HEK293 (cell line): Measurements from ENCODE around the gene HUNK.
A peak's percentile ranks its signal among the peaks of the same experiment; 100 is the strongest.
"Not testable (repeated sequence)": the region's sequence is repeated elsewhere in the genome, so short reads cannot be mapped to it uniquely, and the experiment has no call there.

ENCODE experiments used
- CTCF ChIA-PET: fragments of 350-600 bp; formaldehyde crosslinking; extraction: SDS; loops from one replicate; lab custom pipeline; 2021; ENCODE audit warnings: antibody characterized with exemption; lab: Yijun Ruan, JAX
- POLR2A ChIA-PET: fragments of 300-600 bp; formaldehyde crosslinking; extraction: SDS; loops from one replicate; lab custom pipeline; 2020; ENCODE audit warnings: antibody characterized with exemption, inconsistent platforms; lab: Yijun Ruan, JAX
- H3K27ac ChIP-seq: fragments of 200-500 bp; sonication (Bioruptor generic); 2 replicates; pipeline ENCODE4 v1.5.1; 2014; ENCODE audit warnings: low read depth, low read length, control low read depth, inconsistent platforms; ENCODE audit errors: extremely low read depth
- H3K36me3 ChIP-seq, 2 experiments: fragments of 200-500 bp in 1 of 2; sonication (Bioruptor generic) in 1 of 2; 1 replicate in 1 of 2; 2 replicates in 1 of 2; pipeline ENCODE4 v1.5.1; 2014 to 2017; ENCODE audit warnings: inconsistent platforms in 2 of 2, low read length in 2 of 2; ENCODE audit not compliant: control insufficient read depth in 2 of 2, insufficient read depth in 1 of 2
- H3K4me1 ChIP-seq: fragments of 200-500 bp; sonication (Bioruptor generic); 2 replicates; pipeline ENCODE4 v1.5.1; 2014; ENCODE audit warnings: mild to moderate bottlenecking, low read length, inconsistent platforms; ENCODE audit not compliant: control insufficient read depth, insufficient read depth
- H3K4me3 ChIP-seq: 2 replicates; pipeline ENCODE4 v1.5.1; 2011; ENCODE audit warnings: low read depth, mild to moderate bottlenecking, control low read depth, low read length, moderate library complexity
- H3K9me3 ChIP-seq: fragments of 200-500 bp; sonication (Bioruptor generic); 2 replicates; pipeline ENCODE4 v1.5.1; 2014; ENCODE audit warnings: low read depth, low read length, inconsistent platforms; ENCODE audit not compliant: control insufficient read depth, insufficient read depth
- BCL6B ChIP-seq: fragments of 450-650 bp; formaldehyde crosslinking; IDR thresholded peaks from 2 replicates; pipeline ENCODE4 v1.5.1; 2017; ENCODE audit warnings: missing biosample characterization, missing genetic modification characterization
- GFI1B ChIP-seq: fragments of 450-650 bp; formaldehyde crosslinking; IDR thresholded peaks from 2 replicates; pipeline ENCODE4 v1.5.1; 2016; ENCODE audit warnings: missing biosample characterization, missing genetic modification characterization
- HOXA7 ChIP-seq: sonication (generic); formaldehyde crosslinking; IDR thresholded peaks from 2 replicates; pipeline ENCODE4 v1.8.1; 2022; ENCODE audit warnings: missing genetic modification reagents, borderline replicate concordance
- SCRT2 ChIP-seq: fragments of 450-650 bp; formaldehyde crosslinking; IDR thresholded peaks from 2 replicates; pipeline ENCODE4 v1.5.1; 2016; ENCODE audit warnings: missing biosample characterization, missing genetic modification characterization
- TCF7L2 ChIP-seq: IDR thresholded peaks from 2 replicates; pipeline ENCODE4 v1.6.1; 2011; ENCODE audit warnings: low read depth, mild to moderate bottlenecking, inconsistent platforms, low read length, moderate library complexity, borderline replicate concordance
- TRIM28 ChIP-seq: IDR thresholded peaks from 2 replicates; pipeline ENCODE4 v1.6.1; 2011; ENCODE audit warnings: low read length, control low read depth, borderline replicate concordance
- ZBTB11 ChIP-seq: fragments of 450-650 bp; formaldehyde crosslinking; conservative IDR thresholded peaks from 2 replicates; pipeline ENCODE4 v1.5.1; 2016; ENCODE audit warnings: low read depth, missing biosample characterization, missing genetic modification characterization
- ZBTB17 ChIP-seq: fragments of 450-650 bp; formaldehyde crosslinking; IDR thresholded peaks from 2 replicates; pipeline ENCODE4 v1.5.1; 2016; ENCODE audit warnings: missing biosample characterization, missing genetic modification characterization
- ZFP3 ChIP-seq: fragments of 450-650 bp; formaldehyde crosslinking; IDR thresholded peaks from 2 replicates; pipeline ENCODE4 v1.5.1; 2016; ENCODE audit warnings: low read depth, missing biosample characterization, missing genetic modification characterization
- ZNF140 ChIP-seq: fragments of 450-650 bp; formaldehyde crosslinking; IDR thresholded peaks from 2 replicates; pipeline ENCODE4 v1.5.1; 2016; ENCODE audit warnings: missing biosample characterization, missing genetic modification characterization
- ZNF155 ChIP-seq: fragments of 450-650 bp; formaldehyde crosslinking; IDR thresholded peaks from 2 replicates; pipeline ENCODE4 v1.5.1; 2016; ENCODE audit warnings: missing biosample characterization, missing genetic modification characterization
- ZNF174 ChIP-seq: fragments of 450-650 bp; formaldehyde crosslinking; IDR thresholded peaks from 2 replicates; pipeline ENCODE4 v1.5.0; 2017; ENCODE audit warnings: missing biosample characterization, mild to moderate bottlenecking, missing genetic modification characterization
- ZNF239 ChIP-seq: fragments of 450-650 bp; formaldehyde crosslinking; IDR thresholded peaks from 2 replicates; pipeline ENCODE4 v1.5.1; 2016; ENCODE audit warnings: missing biosample characterization, missing genetic modification characterization
- ZNF266 ChIP-seq: fragments of 450-650 bp; formaldehyde crosslinking; IDR thresholded peaks from 2 replicates; pipeline ENCODE4 v1.5.1; 2016; ENCODE audit warnings: missing biosample characterization, missing genetic modification characterization, low read depth
- ZNF302 ChIP-seq: fragments of 450-650 bp; formaldehyde crosslinking; IDR thresholded peaks from 2 replicates; pipeline ENCODE4 v1.5.1; 2016; ENCODE audit warnings: missing biosample characterization, missing genetic modification characterization, low read depth
- ZNF324 ChIP-seq: fragments of 450-650 bp; formaldehyde crosslinking; IDR thresholded peaks from 2 replicates; pipeline ENCODE4 v1.5.1; 2016; ENCODE audit warnings: missing biosample characterization, missing genetic modification characterization
- ZNF335 ChIP-seq: fragments of 450-650 bp; formaldehyde crosslinking; conservative IDR thresholded peaks from 2 replicates; pipeline ENCODE4 v1.5.1; 2016; ENCODE audit warnings: missing biosample characterization, missing genetic modification characterization
- ZNF366 ChIP-seq: fragments of 450-650 bp; formaldehyde crosslinking; conservative IDR thresholded peaks from 2 replicates; pipeline ENCODE4 v1.5.1; 2016; ENCODE audit warnings: missing biosample characterization, missing genetic modification characterization
- ZNF426 ChIP-seq: fragments of 450-650 bp; formaldehyde crosslinking; IDR thresholded peaks from 2 replicates; pipeline ENCODE4 v1.5.1; 2017; ENCODE audit warnings: missing biosample characterization, missing genetic modification characterization, mild to moderate bottlenecking, inconsistent platforms, moderate library complexity
- ZNF514 ChIP-seq: fragments of 450-650 bp; formaldehyde crosslinking; IDR thresholded peaks from 2 replicates; pipeline ENCODE4 v1.5.1; 2016; ENCODE audit warnings: missing biosample characterization, missing genetic modification characterization
- ZNF518A ChIP-seq: fragments of 450-650 bp; formaldehyde crosslinking; conservative IDR thresholded peaks from 2 replicates; pipeline ENCODE4 v1.5.1; 2016; ENCODE audit warnings: low read depth, missing biosample characterization, missing genetic modification characterization
- ZNF544 ChIP-seq: fragments of 450-650 bp; formaldehyde crosslinking; IDR thresholded peaks from 2 replicates; pipeline ENCODE4 v1.5.0; 2017; ENCODE audit warnings: missing biosample characterization, missing genetic modification characterization
- ZNF555 ChIP-seq: fragments of 450-650 bp; formaldehyde crosslinking; conservative IDR thresholded peaks from 2 replicates; pipeline ENCODE4 v1.5.1; 2017; ENCODE audit warnings: missing biosample characterization, mild to moderate bottlenecking, missing genetic modification characterization, inconsistent platforms
- ZNF560 ChIP-seq: fragments of 450-650 bp; formaldehyde crosslinking; IDR thresholded peaks from 2 replicates; pipeline ENCODE4 v1.5.1; 2017; ENCODE audit warnings: missing biosample characterization, missing genetic modification characterization, borderline replicate concordance

The HUNK gene

GRCh38 chr21:31855180-31855579, 17.6 kb upstream of the HUNK start:
- no peak overlapping the region for H3K27ac ChIP-seq
- ChIA-PET CTCF (interaction anchor here (0.7 to 3.0 kb wide), 2 partner anchors 11 to 69 kb away, joined by 3 to 22 read pairs; no protein-coding TSS in a partner anchor), POLR2A (no interaction called here)
- no peaks in the 10 kb centered on the region for H3K9me3 ChIP-seq
- H3K36me3 ChIP-seq, result no peaks in the 10 kb centered on the region
- no peak for TF ChIP-seq ZFP3 (tag by site-specific recombination)
- TF ChIP-seq ZNF239, result no peak
- no peak for TF ChIP-seq ZBTB17 (tag by site-specific recombination)
- TF ChIP-seq BCL6B (tag by site-specific recombination), result peak; percentile 86
- no peak overlapping the region for H3K4me3 ChIP-seq
- no peaks in the 10 kb centered on the region for H3K4me1 ChIP-seq

- Histone ChIP-seq H3K27ac (no peak overlapping the region), H3K4me1 (no peaks in the 10 kb centered on the region), H3K4me3 (no peak overlapping the region)
- POLR2A ChIA-PET, result interaction anchor here (0.6 kb wide), 1 partner anchor 60 kb away, joined by 5 read pairs; no protein-coding TSS in a partner anchor
- TF ChIP-seq GFI1B (no peak), ZNF324 (tag by site-specific recombination) (no peak), HOXA7 (CRISPR knock-in tag) (no peak), ZNF266 (no peak), SCRT2 (no peak), ZNF155 (tag by site-specific recombination) (no peak), TRIM28 (no peak), ZNF514 (no peak), TCF7L2 (no peak), ZNF174 (no peak), ZNF302 (no peak), ZNF544 (tag by site-specific recombination) (no peak), ZNF335 (tag by site-specific recombination) (no peak), ZNF366 (no peak)
- TF ChIP-seq, all 188 proteins: peak for 0
- CTCF ChIA-PET, result interaction anchor here (0.7 to 3.0 kb wide), 3 partner anchors 9 to 749 kb away, joined by 3 to 22 read pairs (median 4); no protein-coding TSS in a partner anchor
- Histone ChIP-seq H3K9me3 (no peaks in the 10 kb centered on the region), H3K36me3 (no peaks in the 10 kb centered on the region)
Measured at GRCh38 chr21:31857096-31857495, 15.7 kb upstream of the HUNK start.

GRCh38 chr21:31857631-31858030, 15.2 kb upstream of the HUNK start:
- H3K36me3 ChIP-seq, H3K27ac ChIP-seq, H3K9me3 ChIP-seq, POLR2A ChIA-PET, H3K4me3 ChIP-seq, H3K4me1 ChIP-seq: not testable (repeated sequence)
- CTCF ChIA-PET, result interaction anchor here (0.7 to 3.0 kb wide), 3 partner anchors 8 to 749 kb away, joined by 3 to 22 read pairs (median 4); no protein-coding TSS in a partner anchor
- TF ChIP-seq ZNF426 (tag by site-specific recombination) (peak; percentile 63), ZNF555 (tag by site-specific recombination) (peak; percentile 48), ZNF518A (tag by site-specific recombination) (peak; percentile 68; the same call in 1 of the 2 replicates), ZNF266 (0 out of 2 replicates have a peak, but pooled peaks have one; percentile 30), ZBTB11 (tag by site-specific recombination) (peak; percentile 42; the same call in 1 of the 2 replicates), ZNF560 (tag by site-specific recombination) (0 out of 2 replicates have a peak, but pooled peaks have one; percentile 14), ZNF140 (tag by site-specific recombination) (0 out of 2 replicates have a peak, but pooled peaks have one; percentile 42)
